Suprapubic skin (tissue), 4 donors: ENCODE measurements around the gene CACNA2D3.

Experiments used
- CTCF ChIP-seq, 2 donors: fragments of 200-600 bp in 1 of 2; fragments of 450-650 bp in 1 of 2; sonication (generic) in 1 of 2; IDR thresholded peaks; one replicate each; pipeline ENCODE4 v1.5.1; 2016 to 2019; ENCODE audit warnings: antibody characterized with exemption in 2 of 2, mild to moderate bottlenecking in 1 of 2, moderate library complexity in 1 of 2
- EP300 ChIP-seq: sonication (generic); formaldehyde crosslinking; IDR thresholded peaks from one replicate; pipeline ENCODE4 v1.6.1; 2017; ENCODE audit warnings: antibody characterized with exemption
- POLR2A ChIP-seq, 2 donors: fragments of 450-650 bp; IDR thresholded peaks; one replicate each; pipeline ENCODE4 v1.6.1; 2017; ENCODE audit warnings: antibody characterized with exemption in 2 of 2, mild to moderate bottlenecking in 2 of 2, moderate library complexity in 2 of 2
- POLR2AphosphoS5 ChIP-seq, 3 donors: sonication (generic); formaldehyde crosslinking; IDR thresholded peaks; one replicate each; pipeline ENCODE4 v1.6.1; 2017; ENCODE audit warnings: antibody characterized with exemption in 3 of 3

GRCh38 chr3:54876694-54877093 is 754.3 kb downstream of the CACNA2D3 start:
- no peak for TF ChIP-seq POLR2A (IDR thresholded peaks at IDR 0.05)
- no peak for TF ChIP-seq CTCF (IDR thresholded peaks at IDR 0.05)
- no peak for TF ChIP-seq EP300
- no peak for TF ChIP-seq POLR2AphosphoS5 (IDR thresholded peaks at IDR 0.05)
